SK-N-MC (cell line): Measurements from ENCODE around the gene MIS18A.

ENCODE experiments used
- DNase-seq: peaks from one replicate; pipeline ENCODE4 v3.0.0-alpha.2; 2011; ENCODE audit warnings: low read depth, low spot score
- H3K27ac ChIP-seq: fragments of 200-600 bp; sonication (generic); 2 replicates; pipeline ENCODE4 v1.5.1; 2016; ENCODE audit warnings: mixed run types
- H3K36me3 ChIP-seq: fragments of 200-600 bp; sonication (generic); 2 replicates; pipeline ENCODE4 v1.6.1; 2017; ENCODE audit warnings: antibody characterized with exemption, low read length, mixed read lengths; ENCODE audit not compliant: insufficient read depth
- H3K4me3 ChIP-seq: fragments of 200-600 bp; sonication (generic); 2 replicates; pipeline ENCODE4 v1.5.1; 2016
- H3K9ac ChIP-seq: fragments of 200-600 bp; sonication (generic); 2 replicates; pipeline ENCODE4 v1.8.0; 2017; ENCODE audit warnings: mixed run types, mixed read lengths; ENCODE audit not compliant: insufficient read length
- H3K9me3 ChIP-seq: fragments of 200-600 bp; sonication (generic); 2 replicates; pipeline ENCODE4 v1.6.1; 2017; ENCODE audit warnings: low read depth, mild to moderate bottlenecking, antibody characterized with exemption, low read length, moderate library complexity, mixed read lengths
- EZH2 ChIP-seq: fragments of 200-600 bp; sonication (generic); IDR thresholded peaks from one replicate; pipeline ENCODE4 v1.6.1; 2017; ENCODE audit warnings: antibody characterized with exemption
- FOXP2 ChIP-seq: optimal IDR thresholded peaks from 2 replicates; pipeline ENCODE3; 2011; ENCODE audit warnings: mild to moderate bottlenecking, moderate library complexity; ENCODE audit not compliant: insufficient read depth; ENCODE audit errors: extremely low read length, control extremely low read depth
- POLR2AphosphoS5 ChIP-seq: IDR thresholded peaks from 2 replicates; pipeline ENCODE4 v1.6.1; 2012; ENCODE audit warnings: mild to moderate bottlenecking, low read depth, low read length, borderline replicate concordance

The MIS18A gene

GRCh38 chr21:32278518-32279376 is at the start of gene MIS18A:
Gene MIS18A (minus strand): TSS chr21:32279049. CDS start chr21:32279014, 35 bp downstream.
- Histone ChIP-seq H3K27ac (no peak within 1 kb of the TSS), H3K9me3 (no peaks in the 10 kb centered on the region), H3K9ac (peak within 1 kb of the TSS; percentile 77), H3K4me3 (peak within 1 kb of the TSS; percentile 98), H3K36me3 (no peaks in the 10 kb centered on the region; the same call in 1 of the 2 replicates)
- TF ChIP-seq FOXP2 (no peak), POLR2AphosphoS5 (peak; percentile 88)
- DNase-seq = peak; percentile 59

- no peak overlapping the region for H3K4me3 ChIP-seq
- H3K9me3 ChIP-seq = no peaks in the 10 kb centered on the region; the same call in 1 of the 2 replicates
- TF ChIP-seq POLR2AphosphoS5 (no peak), FOXP2 (no peak), EZH2 (no peak)
- peaks cover 97% of the 10 kb centered on the region for H3K36me3 ChIP-seq
- DNase-seq = no peak
- no peak overlapping the region for H3K27ac ChIP-seq
- no peak overlapping the region for H3K9ac ChIP-seq
These were observed 49.7 kb upstream of the MIS18A start for GRCh38 chr21:32328595-32328994.

GRCh38 chr21:32325706-32326105 is 46.9 kb upstream of the MIS18A start:
- DNase-seq = no peak
- Histone ChIP-seq H3K27ac (no peak overlapping the region), H3K4me3 (no peak overlapping the region), H3K9me3 (no peaks in the 10 kb centered on the region), H3K36me3 (peaks cover 96% of the 10 kb centered on the region), H3K9ac (no peak overlapping the region)
- no peak for TF ChIP-seq POLR2AphosphoS5
- TF ChIP-seq EZH2 = no peak

- H3K9me3 ChIP-seq = no peaks in the 10 kb centered on the region
- DNase-seq = no peak
- H3K9ac ChIP-seq = no peak overlapping the region
- no peak overlapping the region for H3K4me3 ChIP-seq
- no peak for TF ChIP-seq EZH2
- TF ChIP-seq FOXP2 = no peak
- peaks cover 97% of the 10 kb centered on the region for H3K36me3 ChIP-seq
- no peak overlapping the region for H3K27ac ChIP-seq
These were observed 43.8 kb upstream of the MIS18A start for GRCh38 chr21:32322676-32323075.

- no peak for DNase-seq
- Histone ChIP-seq H3K4me3 (no peak overlapping the region), H3K9ac (no peak overlapping the region), H3K36me3 (peaks cover 97% of the 10 kb centered on the region), H3K27ac (no peak overlapping the region), H3K9me3 (no peaks in the 10 kb centered on the region)
- TF ChIP-seq POLR2AphosphoS5 (no peak), FOXP2 (no peak), EZH2 (no peak)
These were observed 43.3 kb upstream of the MIS18A start for GRCh38 chr21:32322103-32322502.

GRCh38 chr21:32321480-32321879 is 42.6 kb upstream of the MIS18A start:
- H3K4me3 ChIP-seq = no peak overlapping the region
- H3K36me3 ChIP-seq = peaks cover 98% of the 10 kb centered on the region
- H3K27ac ChIP-seq = no peak overlapping the region
- H3K9me3 ChIP-seq = no peaks in the 10 kb centered on the region
- H3K9ac ChIP-seq = no peak overlapping the region
- no peak for TF ChIP-seq POLR2AphosphoS5
- TF ChIP-seq FOXP2 = no peak
- no peak for TF ChIP-seq EZH2
- no peak for DNase-seq

- Histone ChIP-seq H3K4me3 (no peak overlapping the region), H3K36me3 (peaks cover 98% of the 10 kb centered on the region), H3K27ac (no peak overlapping the region), H3K9ac (no peak overlapping the region), H3K9me3 (no peaks in the 10 kb centered on the region)
- no peak for DNase-seq
- TF ChIP-seq EZH2 (no peak), POLR2AphosphoS5 (no peak), FOXP2 (no peak)
These were observed 41.9 kb upstream of the MIS18A start for GRCh38 chr21:32320726-32321125.

GRCh38 chr21:32320059-32320458 is 41.2 kb upstream of the MIS18A start:
- TF ChIP-seq FOXP2 (no peak), POLR2AphosphoS5 (no peak), EZH2 (no peak)
- Histone ChIP-seq H3K36me3 (peaks cover 95% of the 10 kb centered on the region), H3K4me3 (no peak overlapping the region), H3K9me3 (no peaks in the 10 kb centered on the region), H3K27ac (no peak overlapping the region), H3K9ac (no peak overlapping the region)
- DNase-seq = no peak

- H3K9me3 ChIP-seq = no peaks in the 10 kb centered on the region
- DNase-seq = no peak
- H3K36me3 ChIP-seq = peaks cover 93% of the 10 kb centered on the region
- H3K4me3 ChIP-seq = no peak overlapping the region
- no peak for TF ChIP-seq EZH2
- no peak for TF ChIP-seq POLR2AphosphoS5
- no peak for TF ChIP-seq FOXP2
- H3K9ac ChIP-seq = no peak overlapping the region
- H3K27ac ChIP-seq = no peak overlapping the region
These were observed 40.2 kb upstream of the MIS18A start for GRCh38 chr21:32319012-32319411.
